GM21381 (cell line): ENCODE data around the gene KLHL20.
"Not testable (repeated sequence)": the region's sequence is repeated elsewhere in the genome, so short reads cannot be mapped to it uniquely, and the experiment has no call there.

Experiments
- ATAC-seq: cut with Tn5 transposase; IDR thresholded peaks from one replicate; pipeline ENCODE4 v1.9.1; 2021; ENCODE audit warnings: mild to moderate bottlenecking, moderate library complexity; ENCODE audit not compliant: unreplicated experiment

The KLHL20 gene, protein sequence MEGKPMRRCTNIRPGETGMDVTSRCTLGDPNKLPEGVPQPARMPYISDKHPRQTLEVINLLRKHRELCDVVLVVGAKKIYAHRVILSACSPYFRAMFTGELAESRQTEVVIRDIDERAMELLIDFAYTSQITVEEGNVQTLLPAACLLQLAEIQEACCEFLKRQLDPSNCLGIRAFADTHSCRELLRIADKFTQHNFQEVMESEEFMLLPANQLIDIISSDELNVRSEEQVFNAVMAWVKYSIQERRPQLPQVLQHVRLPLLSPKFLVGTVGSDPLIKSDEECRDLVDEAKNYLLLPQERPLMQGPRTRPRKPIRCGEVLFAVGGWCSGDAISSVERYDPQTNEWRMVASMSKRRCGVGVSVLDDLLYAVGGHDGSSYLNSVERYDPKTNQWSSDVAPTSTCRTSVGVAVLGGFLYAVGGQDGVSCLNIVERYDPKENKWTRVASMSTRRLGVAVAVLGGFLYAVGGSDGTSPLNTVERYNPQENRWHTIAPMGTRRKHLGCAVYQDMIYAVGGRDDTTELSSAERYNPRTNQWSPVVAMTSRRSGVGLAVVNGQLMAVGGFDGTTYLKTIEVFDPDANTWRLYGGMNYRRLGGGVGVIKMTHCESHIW

GRCh38 chr1:173714759-173715537, at the start of gene KLHL20:
Gene KLHL20, plus strand, starts transcription at chr1:173714981. Its CDS starts 1,063 bp downstream, at chr1:173716044.
- ATAC-seq: peak; percentile 94

- no peak for ATAC-seq
Observed at GRCh38 chr1:173666646-173667045, 48.1 kb upstream of the KLHL20 start.

DNA sequence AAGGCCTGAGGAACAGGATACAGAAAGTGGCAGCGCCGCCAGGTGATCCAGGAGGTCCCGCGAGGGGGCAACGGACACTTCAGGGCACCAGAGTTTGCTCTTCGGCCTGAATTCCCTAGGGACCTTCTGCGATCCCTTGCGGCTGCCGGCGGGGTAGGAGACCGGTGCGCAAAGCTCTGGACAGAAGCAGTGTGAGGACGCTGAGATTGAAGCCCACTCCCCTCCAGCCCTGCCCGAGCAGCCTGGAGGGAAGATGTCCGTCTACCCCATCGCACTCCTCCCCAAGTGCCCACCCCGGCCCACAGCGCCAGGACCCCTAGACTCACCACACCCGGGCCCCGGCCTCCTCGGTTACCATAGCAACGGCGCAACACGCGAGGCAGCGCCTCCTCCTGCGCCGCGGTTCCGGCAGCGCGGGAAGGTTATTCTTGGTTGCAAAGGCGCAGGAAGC, 45.3 kb upstream of the KLHL20 start, which contains the start of gene ANKRD45:
Gene ANKRD45, minus strand, starts transcription at position 361 of the 451 bp plus-strand sequence. CDS start 10,433 bp downstream, outside the sequence.
- ATAC-seq: no peak

DNA sequence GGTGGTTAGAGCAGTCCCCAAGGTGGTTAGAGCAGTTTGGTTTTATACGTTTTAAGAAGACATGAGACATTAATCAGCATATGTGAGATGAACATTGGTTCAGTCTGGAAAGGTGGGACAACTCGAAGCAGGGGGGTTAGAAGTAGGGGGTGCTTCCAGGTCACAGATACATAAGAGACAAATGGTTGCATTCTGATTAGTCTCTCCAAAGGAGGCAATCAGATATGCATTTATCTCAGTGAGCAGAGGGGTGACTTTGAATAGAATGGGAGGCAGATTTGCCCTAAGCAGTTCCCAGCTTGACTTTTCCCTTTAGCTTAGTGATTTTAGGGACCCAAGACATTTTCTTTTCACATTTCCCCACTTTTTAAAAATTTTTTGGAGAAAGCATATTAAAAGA, 40.3 kb upstream of the KLHL20 start:
- ATAC-seq: not testable (repeated sequence)

DNA sequence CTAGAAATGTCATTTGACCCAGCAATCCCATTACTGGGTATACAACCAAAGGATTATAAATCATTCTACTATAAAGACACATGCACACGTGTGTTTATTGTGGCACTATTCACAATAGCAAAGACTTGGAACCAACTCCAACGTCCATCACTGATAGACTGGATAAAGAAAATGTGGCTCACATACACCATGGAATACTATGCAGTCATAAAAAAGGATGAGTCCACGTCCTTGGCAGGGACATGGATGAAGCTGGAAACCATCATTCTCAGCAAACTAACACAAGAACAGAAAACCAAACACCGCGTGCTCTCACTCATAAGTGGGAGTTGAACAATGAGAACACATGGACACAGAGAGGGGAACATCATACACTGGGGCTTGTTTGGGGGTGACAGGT, 34.6 kb upstream of the KLHL20 start:
- ATAC-seq: not testable (repeated sequence)

GRCh38 chr1:173682184-173682583, 32.6 kb upstream of the KLHL20 start:
- ATAC-seq: no peak

GRCh38 chr1:173683838-173684237, 30.9 kb upstream of the KLHL20 start:
- ATAC-seq: not testable (repeated sequence)

DNA sequence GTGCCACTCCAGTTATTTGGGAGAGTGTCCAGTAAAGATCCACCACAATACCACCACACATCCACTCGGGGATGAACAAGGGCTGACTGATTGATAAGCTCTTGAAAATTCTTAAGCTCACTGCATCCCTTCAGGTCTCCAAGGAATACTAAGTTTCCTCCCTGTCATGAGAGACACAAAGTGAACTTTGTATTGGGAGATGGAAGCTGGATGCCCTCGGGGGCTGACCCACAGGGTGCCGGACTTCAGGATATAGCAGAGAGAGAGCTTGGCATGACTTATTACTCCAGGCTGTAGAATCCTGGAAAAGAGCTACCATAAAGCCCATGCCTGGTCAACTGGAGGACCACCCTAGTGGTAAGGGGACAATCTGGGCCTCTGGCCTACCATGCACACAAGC, 29.7 kb upstream of the KLHL20 start:
- not testable (repeated sequence) for ATAC-seq

- no peak for ATAC-seq
Observed at GRCh38 chr1:173688300-173688699, 26.5 kb upstream of the KLHL20 start.

DNA sequence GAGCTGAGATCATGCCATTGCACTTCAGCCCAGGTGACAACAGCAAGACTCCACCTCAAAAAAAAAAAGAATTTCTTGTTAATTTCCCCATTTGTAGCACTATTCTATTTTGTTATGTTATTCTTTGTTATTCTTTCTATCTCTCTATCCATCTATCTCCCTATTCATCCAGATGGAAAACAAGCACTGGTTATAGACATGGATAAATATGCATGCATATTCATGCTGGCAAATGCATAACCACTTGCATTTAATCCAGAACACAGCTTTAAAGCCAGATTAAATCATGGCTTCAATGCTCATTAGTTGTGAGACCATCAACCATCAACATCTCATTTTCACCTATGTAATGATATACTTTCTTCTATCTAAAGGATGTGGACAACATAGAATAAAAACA, 21.5 kb upstream of the KLHL20 start:
- no peak for ATAC-seq

- not testable (repeated sequence) for ATAC-seq
Observed at GRCh38 chr1:173701299-173701698, 13.5 kb upstream of the KLHL20 start.

- ATAC-seq: no peak
Observed at GRCh38 chr1:173702736-173703135, 12.0 kb upstream of the KLHL20 start.

GRCh38 chr1:173705117-173705516, 9.7 kb upstream of the KLHL20 start:
- ATAC-seq: no peak

- no peak for ATAC-seq
Observed at GRCh38 chr1:173708787-173709186, 6.0 kb upstream of the KLHL20 start.

DNA sequence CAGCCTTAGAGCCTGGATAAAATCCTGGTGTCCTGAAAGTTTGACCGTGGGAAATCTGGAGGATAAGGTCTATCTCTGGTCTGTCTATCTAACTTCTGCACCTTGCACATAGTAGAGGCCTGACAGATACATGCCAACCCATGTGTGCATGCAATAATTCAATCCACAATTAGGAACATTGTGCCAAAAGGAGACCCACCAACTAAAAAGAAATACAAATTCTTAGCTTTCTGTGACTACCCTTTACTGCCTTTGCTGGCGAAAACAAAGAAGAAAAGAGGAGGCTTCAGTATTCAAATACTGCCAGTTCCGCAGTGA, 381 bp upstream of the KLHL20 start:
- no peak for ATAC-seq

- no peak for ATAC-seq
Observed at GRCh38 chr1:173715538-173715844, 710 bp downstream of the KLHL20 start.

DNA sequence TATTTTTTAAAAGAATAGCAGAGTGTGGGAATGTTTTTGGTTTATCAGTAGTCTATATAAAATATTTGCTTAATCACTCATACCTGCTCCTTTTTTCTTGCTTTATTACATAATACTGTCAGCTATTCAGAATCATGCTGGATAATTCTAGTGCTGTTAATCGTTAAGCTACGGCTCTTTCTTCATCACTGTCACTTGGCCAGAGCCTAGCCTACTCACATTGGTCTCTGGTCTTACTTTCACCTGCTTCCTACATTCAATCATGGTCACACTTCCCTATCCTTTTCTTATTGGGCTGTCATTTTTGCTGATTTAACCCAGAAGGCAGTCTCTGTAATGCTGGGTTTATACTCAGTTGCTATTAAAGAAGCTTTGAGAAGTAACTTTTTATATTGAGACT, 2.5 kb downstream of the KLHL20 start:
- ATAC-seq: no peak

- ATAC-seq: not testable (repeated sequence)
Observed at GRCh38 chr1:173731331-173731730, 16.6 kb downstream of the KLHL20 start.

- ATAC-seq: no peak
Observed at GRCh38 chr1:173733912-173734311, 19.1 kb downstream of the KLHL20 start.

GRCh38 chr1:173736104-173736503, 21.3 kb downstream of the KLHL20 start:
- not testable (repeated sequence) for ATAC-seq

GRCh38 chr1:173742203-173742886, 27.6 kb downstream of the KLHL20 start:
- ATAC-seq: no peak
